Kidney (tissue), 14 donors: ENCODE data around the gene WNT1. TPM values are rescaled to one million over a fixed set of nuclear protein-coding genes. Genes with fewer than 3 reads are reported as not detected.

Source experiments
- DNase-seq, 5 donors: peaks; one replicate each; pipeline ENCODE4 v3.0.0-alpha.2; 2013 to 2020
- FAIRE-seq: peaks from 2 replicates; lab custom pipeline; 2012; peaks lifted over from hg19 to GRCh38; lab: Jason Lieb, UNC
- H3K27ac ChIP-seq, 2 donors: one replicate each; pipeline ENCODE4 v1.7.0; 2013; ENCODE audit warnings: low read depth in 2 of 2, low read length in 2 of 2, inconsistent platforms in 1 of 2
- H3K27me3 ChIP-seq: one replicate; pipeline ENCODE4 v1.7.1; 2013; ENCODE audit warnings: low read length, inconsistent platforms; ENCODE audit not compliant: control insufficient read depth, insufficient read depth
- H3K36me3 ChIP-seq, 3 donors: one replicate each; pipeline versions ENCODE4 v1.7.0 to v1.7.1; 2013; ENCODE audit warnings: low read length in 3 of 3, control low read depth in 1 of 3, inconsistent platforms in 1 of 3; ENCODE audit not compliant: insufficient read depth in 3 of 3, control insufficient read depth in 2 of 3
- H3K4me1 ChIP-seq, 3 donors: one replicate each; pipeline versions ENCODE4 v1.7.0 to v1.7.1; 2013; ENCODE audit warnings: low read length in 3 of 3, inconsistent platforms in 1 of 3, low read depth in 1 of 3; ENCODE audit not compliant: control insufficient read depth in 2 of 3, insufficient read depth in 2 of 3
- H3K4me3 ChIP-seq, 3 donors: one replicate each; pipeline versions ENCODE4 v1.7.0 to v1.8.1; 2013; ENCODE audit warnings: low read length in 3 of 3, control low read depth in 1 of 3, inconsistent platforms in 1 of 3
- H3K9ac ChIP-seq, 3 donors: one replicate each; pipeline versions ENCODE4 v1.7.0 to v1.7.1; 2013; ENCODE audit warnings: low read length in 3 of 3, control low read depth in 1 of 3, inconsistent platforms in 1 of 3
- H3K9me3 ChIP-seq, 3 donors: one replicate each; pipeline versions ENCODE4 v1.7.0 to v1.7.1; 2013; ENCODE audit warnings: low read length in 3 of 3, control low read depth in 1 of 3, inconsistent platforms in 1 of 3; ENCODE audit not compliant: control insufficient read depth in 2 of 3, insufficient read depth in 1 of 3
- CTCF ChIP-seq: IDR thresholded peaks from 3 replicates; pipeline ENCODE4 v1.5.1; 2012; ENCODE audit warnings: mild to moderate bottlenecking, moderate library complexity, borderline replicate concordance; ENCODE audit not compliant: insufficient read depth; ENCODE audit errors: extremely low read depth
- intact Hi-C: fragments of 100-400 bp; cut with DNase I; formaldehyde crosslinking; loops from one replicate; pipeline ENCODE4 v1.11.1; 2022
- polyA plus RNA-seq: library from polyadenylated mRNA; stranded (reverse); fragments of 350-450 nt; fragmentation: Illumina TruSeq; extraction: RNeasy Lipid Tissue Mini Kit (QIAGEN cat#74804); gene quantifications from one replicate; pipeline ENCODE4 v1.2.3, GENCODE V29; 2014; ENCODE audit warnings: low read depth, low replicate concordance; ENCODE audit not compliant: insufficient read depth
- total RNA-seq: library from RNA; stranded (reverse); fragmentation: NEBNext Ultra II Directional; extraction: Animal tissue kit (Norgen Biotek cat#: 25700); gene quantifications from one replicate; pipeline ENCODE4 v1.2.1, GENCODE V29; 2021
- donor health status: control.
- donor health status: control.
- donor health status: control.
- donor health status: control.
- donor health status: control.
- donor health status: DM: yes; HTN: yes; CAD: no.
- donor health status: Normal renal cell carcinoma (clear cell type).

The WNT1 gene
- total and polyA plus RNA-seq, 2 donors from 2014 or later = not detected

GRCh38 chr12:49021292-49021915 is 43.3 kb downstream of the WNT1 start:
- DNase-seq (no peak), FAIRE-seq (no peak)
- Histone ChIP-seq H3K36me3 (peaks cover 5 to 43% (median 34%) of the 10 kb centered on the region in 3 donors), H3K4me3 (no peak overlapping the region), H3K27me3 (no peaks in the 10 kb centered on the region), H3K27ac (no peak overlapping the region), H3K4me1 (peaks cover 0 to 5% (median 3%) of the 10 kb centered on the region in 3 donors), H3K9ac (no peak overlapping the region), H3K9me3 (no peaks in the 10 kb centered on the region)
- intact Hi-C loops = no loop called here
- no peak for TF ChIP-seq CTCF

DNA sequence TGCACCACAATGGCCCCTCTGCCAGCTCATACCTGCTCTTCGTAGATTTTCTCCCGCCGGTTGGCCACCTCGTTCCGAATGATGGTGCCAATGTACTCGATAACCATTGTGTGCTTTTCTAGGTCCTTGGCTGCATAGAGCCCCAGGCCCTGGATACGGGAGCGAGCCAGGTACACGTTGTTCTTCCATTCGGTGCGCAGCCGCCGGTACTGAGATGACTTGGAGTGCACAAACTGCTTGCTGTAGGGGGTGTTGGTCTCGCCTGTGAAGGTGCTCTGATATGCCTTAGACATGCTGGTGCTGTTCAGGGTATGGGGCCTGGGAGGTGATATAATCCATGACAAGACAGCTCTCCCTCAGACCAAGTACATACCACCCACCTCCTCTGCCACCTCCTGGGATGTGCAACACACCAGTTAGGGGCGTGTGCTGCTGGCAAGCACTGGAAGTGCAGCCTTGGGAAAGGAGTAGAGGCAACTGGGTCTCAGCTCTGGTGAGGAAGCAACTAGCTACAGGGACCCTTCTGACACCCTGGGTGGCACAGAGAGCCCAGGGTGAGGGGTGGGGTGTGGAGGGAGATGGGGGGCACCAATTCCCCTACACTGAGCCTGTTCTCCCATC is 44.5 kb downstream of the WNT1 start:
- Histone ChIP-seq H3K36me3 (peaks cover 5 to 47% (median 39%) of the 10 kb centered on the region in 3 donors), H3K4me1 (peaks cover 0 to under 1% (median under 1%) of the 10 kb centered on the region in 3 donors), H3K4me3 (no peak overlapping the region), H3K9ac (no peak overlapping the region), H3K9me3 (no peaks in the 10 kb centered on the region), H3K27me3 (no peaks in the 10 kb centered on the region), H3K27ac (no peak overlapping the region)
- FAIRE-seq (no peak), DNase-seq (no peak)
- intact Hi-C loops = no loop called here
- TF ChIP-seq CTCF = no peak

GRCh38 chr12:49023812-49024211 is 45.7 kb downstream of the WNT1 start:
- no peak overlapping the region for H3K27ac ChIP-seq
- no peaks in the 10 kb centered on the region for H3K27me3 ChIP-seq
- intact Hi-C loops = no loop called here
- FAIRE-seq (no peak), DNase-seq (no peak)
- H3K9ac ChIP-seq = no peak overlapping the region
- no peak for TF ChIP-seq CTCF
- no peak overlapping the region for H3K4me3 ChIP-seq
- no peaks in the 10 kb centered on the region for H3K4me1 ChIP-seq
- H3K36me3 ChIP-seq = peaks cover 8 to 59% (median 48%) of the 10 kb centered on the region in 3 donors
- H3K9me3 ChIP-seq = no peaks in the 10 kb centered on the region
